ENCODE results near the gene MSX1.

MSX1 gene

GRCh38 chr4:4899202-4899925, 39.9 kb downstream of the MSX1 start:
- FAIRE-seq (no peak), DNase-seq (ENCODE audit: low spot score) (no peak)

GRCh38 chr4:4901877-4902276, 42.4 kb downstream of the MSX1 start:
- no peak for FAIRE-seq
- no peak for DNase-seq (ENCODE audit: low spot score)

GRCh38 chr4:4912155-4912554, 52.7 kb downstream of the MSX1 start:
- no peak for FAIRE-seq
- DNase-seq (ENCODE audit: low spot score), result no peak

GRCh38 chr4:4913147-4913561, 53.7 kb downstream of the MSX1 start:
- FAIRE-seq, result no peak
- DNase-seq (ENCODE audit: low spot score), result no peak
